ENCODE measurements around the gene PAQR5. TPM values are rescaled to one million over a fixed set of nuclear protein-coding genes. Genes with fewer than 3 reads are reported as not detected.
"Not testable (repeated sequence)": the region's sequence is repeated elsewhere in the genome, so short reads cannot be mapped to it uniquely, and the experiment has no call there.

The PAQR5 gene
- polyA plus RNA-seq, 3 donors = 31.1 to 33.8 (median 33.2) TPM

- DNase-seq (ENCODE audit: low read depth in 3 of 3, low spot score in 2 of 3) = no peak
Measured at GRCh38 chr15:69415381-69415780, 116.7 kb downstream of the PAQR5 start.

GRCh38 chr15:69417581-69417980 lies 118.9 kb downstream of the PAQR5 start:
- DNase-seq (ENCODE audit: low read depth in 3 of 3, low spot score in 2 of 3) = no peak

- no peak for DNase-seq (ENCODE audit: low read depth in 3 of 3, low spot score in 2 of 3)
Measured at GRCh38 chr15:69421498-69421897, 122.8 kb downstream of the PAQR5 start.

GRCh38 chr15:69422336-69422895 lies 123.7 kb downstream of the PAQR5 start:
- no peak for DNase-seq (ENCODE audit: low read depth in 3 of 3, low spot score in 2 of 3)

GRCh38 chr15:69424001-69424400 lies 125.3 kb downstream of the PAQR5 start:
- no peak for DNase-seq (ENCODE audit: low read depth in 3 of 3, low spot score in 2 of 3)

- DNase-seq (ENCODE audit: low read depth in 3 of 3, low spot score in 2 of 3) = no peak
Measured at GRCh38 chr15:69424748-69425413, 126.2 kb downstream of the PAQR5 start.

GRCh38 chr15:69433831-69434230 lies 135.1 kb downstream of the PAQR5 start:
- no peak for DNase-seq (ENCODE audit: low read depth in 3 of 3, low spot score in 2 of 3)

GRCh38 chr15:69434238-69434637 lies 135.5 kb downstream of the PAQR5 start:
- DNase-seq (ENCODE audit: low read depth in 3 of 3, low spot score in 2 of 3) = no peak

GRCh38 chr15:69434679-69435078 lies 136.0 kb downstream of the PAQR5 start:
- no peak for DNase-seq (ENCODE audit: low read depth in 3 of 3, low spot score in 2 of 3)

- DNase-seq (ENCODE audit: low read depth in 3 of 3, low spot score in 2 of 3) = no peak
Measured at GRCh38 chr15:69435985-69436384, 137.3 kb downstream of the PAQR5 start.

GRCh38 chr15:69436951-69437350 lies 138.2 kb downstream of the PAQR5 start:
- DNase-seq (ENCODE audit: low read depth in 3 of 3, low spot score in 2 of 3) = no peak

- no peak for DNase-seq (ENCODE audit: low read depth in 3 of 3, low spot score in 2 of 3)
Measured at GRCh38 chr15:69439623-69440022, 140.9 kb downstream of the PAQR5 start.

- DNase-seq (ENCODE audit: low read depth in 3 of 3, low spot score in 2 of 3) = no peak
Measured at GRCh38 chr15:69443032-69443611, 144.4 kb downstream of the PAQR5 start.

GRCh38 chr15:69444686-69445085 lies 146.0 kb downstream of the PAQR5 start:
- DNase-seq (ENCODE audit: low read depth in 3 of 3, low spot score in 2 of 3) = no peak

- no peak for DNase-seq (ENCODE audit: low read depth in 3 of 3, low spot score in 2 of 3)
Measured at GRCh38 chr15:69446953-69447352, 148.2 kb downstream of the PAQR5 start.

- DNase-seq (ENCODE audit: low read depth in 3 of 3, low spot score in 2 of 3) = not testable (repeated sequence)
Measured at GRCh38 chr15:69450221-69450620, 151.5 kb downstream of the PAQR5 start.

GRCh38 chr15:69450968-69451695 lies 152.4 kb downstream of the PAQR5 start:
- no peak for DNase-seq (ENCODE audit: low read depth in 3 of 3, low spot score in 2 of 3)

GRCh38 chr15:69451951-69452691 lies 153.4 kb downstream of the PAQR5 start:
- no peak for DNase-seq (ENCODE audit: low read depth in 3 of 3, low spot score in 2 of 3)

- DNase-seq (ENCODE audit: low read depth in 3 of 3, low spot score in 2 of 3) = peak; percentile 91 to 96 (median 93)
Measured at GRCh38 chr15:69452692-69453521, 154.2 kb downstream of the PAQR5 start, which contains the start of gene RPLP1. Gene RPLP1, plus strand, starts transcription at chr15:69452818. Its CDS starts 131 bp downstream, at chr15:69452949.

GRCh38 chr15:69454953-69455352 lies 156.2 kb downstream of the PAQR5 start:
- no peak for DNase-seq (ENCODE audit: low read depth in 3 of 3, low spot score in 2 of 3)
